KOPT-K1 (cell line): Measurements from ENCODE around the gene LGSN.
"Not testable (repeated sequence)": the region's sequence is repeated elsewhere in the genome, so short reads cannot be mapped to it uniquely, and the experiment has no call there.

Experiments
- H3K27ac ChIP-seq: fragments of 200-600 bp; sonication (generic); 2 replicates; pipeline ENCODE4 v1.5.1; 2016; ENCODE audit warnings: antibody characterized with exemption, mild to moderate bottlenecking, low read depth, low read length; ENCODE audit not compliant: poor library complexity, severe bottlenecking
- H3K36me3 ChIP-seq: fragments of 200-600 bp; sonication (generic); 2 replicates; pipeline ENCODE4 v1.5.1; 2017; ENCODE audit warnings: antibody characterized with exemption, mild to moderate bottlenecking, low read length, moderate library complexity; ENCODE audit not compliant: insufficient read depth
- H3K9me3 ChIP-seq: fragments of 200-600 bp; sonication (generic); 2 replicates; pipeline ENCODE4 v1.5.1; 2017; ENCODE audit warnings: antibody characterized with exemption, low read length, mild to moderate bottlenecking; ENCODE audit not compliant: insufficient read depth, poor library complexity, severe bottlenecking

LGSN gene

DNA sequence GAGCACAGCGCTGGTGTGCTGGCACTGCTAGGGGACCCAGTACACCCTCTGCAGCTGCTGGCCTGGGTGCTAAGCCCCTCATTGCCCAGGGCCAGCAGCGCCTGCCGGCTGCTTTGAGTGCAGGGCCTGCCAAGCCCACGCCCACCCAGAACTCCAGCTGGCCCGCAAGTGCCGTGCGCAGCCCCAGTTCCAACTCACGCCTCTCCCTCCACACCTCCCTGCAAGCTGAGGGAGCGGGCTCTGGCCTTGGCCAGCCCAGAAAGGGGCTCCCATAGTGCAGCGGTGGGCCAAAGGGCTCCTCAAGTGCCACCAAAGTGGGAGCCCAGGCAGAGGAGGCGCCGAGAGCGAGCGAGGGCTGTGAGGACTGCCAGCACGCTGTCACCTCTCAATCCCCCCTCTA lies 6.8 kb upstream of the LGSN start:
- H3K27ac ChIP-seq, H3K36me3 ChIP-seq, H3K9me3 ChIP-seq: not testable (repeated sequence)

DNA sequence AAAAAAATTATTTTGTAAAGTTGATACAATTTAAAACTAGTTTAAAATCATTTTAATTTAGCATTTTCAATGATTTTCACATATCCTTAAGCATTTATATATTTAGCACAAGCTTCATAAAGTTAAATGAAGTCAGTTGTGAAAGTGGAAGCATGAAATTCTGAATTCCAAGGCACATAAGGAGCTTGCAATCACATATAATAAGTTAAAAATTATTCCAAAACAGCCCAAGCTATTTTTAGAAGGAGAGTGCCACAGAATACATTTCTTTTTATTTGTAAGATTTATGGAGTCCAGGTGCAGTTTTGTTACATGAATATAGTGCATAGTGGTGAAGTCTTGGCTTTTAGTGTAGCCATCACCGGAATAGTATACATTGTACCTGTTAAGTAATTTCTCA lies 3.2 kb upstream of the LGSN start:
- Histone ChIP-seq H3K36me3 (no peaks in the 10 kb centered on the region), H3K27ac (no peak overlapping the region), H3K9me3 (no peaks in the 10 kb centered on the region)

DNA sequence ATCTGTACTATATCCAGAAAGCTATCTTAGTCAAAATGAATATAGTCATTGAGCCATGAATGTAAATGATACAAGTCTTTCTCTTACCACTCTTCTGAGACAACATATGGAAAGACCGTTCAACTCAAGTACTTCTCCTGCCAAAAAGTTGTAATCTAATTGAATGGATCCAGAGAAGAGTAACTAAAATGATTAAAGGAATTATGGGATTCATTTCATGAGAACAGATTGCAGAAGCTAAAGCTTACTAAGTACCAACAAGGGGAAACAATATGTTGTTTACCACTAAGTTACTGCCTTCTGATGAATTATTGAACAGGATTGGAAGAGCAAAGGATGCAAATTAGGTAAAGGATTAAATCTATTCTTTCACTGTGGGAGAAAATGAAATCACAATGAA lies 2.0 kb upstream of the LGSN start:
- Histone ChIP-seq H3K9me3 (no peaks in the 10 kb centered on the region), H3K36me3 (no peaks in the 10 kb centered on the region), H3K27ac (no peak overlapping the region)

DNA sequence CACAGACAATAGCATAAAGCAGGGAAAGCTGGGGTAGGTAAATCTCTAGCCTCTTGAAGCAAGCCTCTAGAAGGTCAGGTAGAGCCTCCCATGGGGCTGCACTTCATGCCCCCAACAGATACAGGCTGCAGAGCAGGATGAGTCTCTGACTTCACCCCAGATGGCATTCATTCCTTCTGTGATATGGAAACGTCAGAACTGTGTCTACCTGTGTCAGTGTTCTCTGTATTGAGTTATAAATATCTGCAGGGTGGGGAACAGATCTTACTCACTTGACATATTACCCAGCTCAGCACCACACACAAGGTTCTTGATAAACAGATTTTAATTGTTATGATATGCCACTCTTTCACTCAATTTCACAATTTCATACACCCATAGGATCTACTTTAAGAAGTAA lies 2.1 kb downstream of the LGSN start:
- Histone ChIP-seq H3K36me3 (no peaks in the 10 kb centered on the region), H3K27ac (no peak overlapping the region), H3K9me3 (no peaks in the 10 kb centered on the region)

DNA sequence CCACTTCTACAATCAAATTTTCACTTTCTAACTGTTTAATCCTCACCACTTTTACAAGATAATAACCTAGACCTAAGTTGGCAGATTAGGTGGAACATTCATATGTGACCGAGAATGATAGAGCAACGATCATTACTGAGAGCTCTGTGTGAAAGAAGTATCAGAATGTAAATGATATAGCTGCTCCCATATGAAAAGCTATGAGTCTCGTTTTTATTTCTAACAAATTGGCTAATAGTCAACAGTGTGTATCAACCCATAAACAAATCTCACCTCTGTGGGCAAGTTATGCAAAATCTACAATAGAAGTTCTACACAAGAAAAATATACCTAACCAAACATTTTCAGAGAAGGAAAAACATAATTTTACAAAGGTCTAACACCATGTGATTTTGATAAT lies 3.7 kb downstream of the LGSN start:
- Histone ChIP-seq H3K9me3 (no peaks in the 10 kb centered on the region), H3K27ac (no peak overlapping the region), H3K36me3 (no peaks in the 10 kb centered on the region)

DNA sequence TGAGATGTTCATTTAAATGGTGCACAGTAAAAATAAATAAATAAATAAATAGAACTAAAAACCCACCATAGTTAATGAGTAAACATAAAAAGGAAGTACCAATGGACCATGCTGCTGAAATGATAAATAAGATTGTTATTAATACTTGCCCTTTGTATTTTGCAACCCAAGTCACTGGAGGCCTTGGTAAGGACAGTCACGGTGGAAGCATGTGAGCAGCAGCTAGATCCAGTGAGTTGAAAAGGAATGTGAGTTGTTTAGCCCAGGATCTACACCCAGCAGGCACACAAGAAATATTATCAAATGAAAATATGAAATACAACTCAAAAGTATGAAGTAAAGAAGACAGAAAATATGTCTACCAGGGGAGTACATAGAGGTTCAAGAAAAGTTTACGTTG lies 6.7 kb downstream of the LGSN start:
- no peaks in the 10 kb centered on the region for H3K9me3 ChIP-seq
- no peak overlapping the region for H3K27ac ChIP-seq
- H3K36me3 ChIP-seq = no peaks in the 10 kb centered on the region

DNA sequence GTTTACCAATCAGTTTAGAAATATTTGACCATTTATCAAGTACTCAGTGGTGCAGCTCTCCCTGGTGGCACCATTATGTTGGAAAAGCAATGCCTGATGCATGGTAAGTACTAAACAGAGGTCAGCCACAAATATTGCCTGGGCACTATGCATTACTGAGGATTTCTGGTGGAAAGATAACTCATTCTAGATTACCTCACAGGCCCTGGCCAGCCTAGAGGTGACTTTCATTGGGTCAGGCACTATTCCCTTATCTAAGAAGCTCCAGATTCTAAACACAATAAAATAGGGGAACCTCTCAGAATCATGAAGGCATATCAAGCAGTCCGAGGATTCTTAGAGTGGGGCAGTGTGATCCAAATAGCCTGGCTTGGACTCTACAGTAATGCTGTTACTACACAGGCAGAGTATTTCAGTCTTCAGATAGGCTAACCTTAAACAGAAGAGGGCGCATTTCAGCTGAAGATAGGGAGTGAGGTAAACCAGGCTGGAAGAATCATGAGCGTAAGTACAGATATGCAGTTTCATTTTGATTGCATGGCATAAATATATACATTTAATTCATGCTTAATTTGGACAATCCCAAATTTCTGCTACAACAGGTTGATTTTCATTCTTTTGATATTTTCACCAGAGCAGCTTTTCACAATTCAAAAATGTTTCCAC lies 12.1 kb downstream of the LGSN start:
- Histone ChIP-seq H3K9me3 (no peaks in the 10 kb centered on the region), H3K27ac (no peak overlapping the region), H3K36me3 (no peaks in the 10 kb centered on the region)

DNA sequence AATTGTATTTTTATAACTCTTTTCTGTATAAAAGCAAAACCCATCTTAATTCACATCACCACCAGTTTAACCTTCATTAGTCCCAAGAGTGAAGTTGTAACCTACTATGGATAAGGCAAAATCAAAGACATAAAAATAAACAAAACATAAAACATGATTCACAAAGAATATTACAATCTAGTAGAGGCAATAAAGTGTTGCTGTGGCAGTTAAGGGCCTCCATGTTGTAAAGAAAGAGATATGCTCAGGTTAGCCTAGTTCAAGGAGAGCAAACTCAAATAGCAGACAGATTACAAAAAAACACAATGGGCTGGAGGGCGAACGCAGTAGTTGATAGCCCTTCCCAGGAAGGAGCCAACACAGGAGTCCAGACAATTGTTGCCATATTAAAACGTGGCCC lies 13.4 kb downstream of the LGSN start:
- H3K27ac ChIP-seq = no peak overlapping the region
- H3K36me3 ChIP-seq = no peaks in the 10 kb centered on the region
- H3K9me3 ChIP-seq = no peaks in the 10 kb centered on the region

DNA sequence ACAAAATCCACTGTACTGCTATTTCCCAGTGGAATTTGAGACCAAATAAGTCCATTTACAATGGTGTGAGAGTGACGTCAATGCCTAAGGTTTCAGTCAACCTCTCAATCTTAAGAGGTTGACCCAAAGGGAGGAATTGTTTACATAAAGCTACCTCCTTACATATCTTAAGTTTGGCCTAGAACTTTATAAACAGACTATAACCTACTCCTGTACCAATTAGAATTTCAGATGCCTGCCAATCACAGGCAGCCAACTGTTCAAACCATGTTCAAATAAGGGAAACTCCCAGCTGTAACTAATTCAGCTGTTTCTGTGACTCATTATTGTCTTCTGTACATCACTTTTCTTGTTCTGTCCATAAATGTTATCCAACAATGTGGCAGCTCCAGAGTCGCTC lies 14.5 kb downstream of the LGSN start:
- no peak overlapping the region for H3K27ac ChIP-seq
- no peaks in the 10 kb centered on the region for H3K9me3 ChIP-seq
- no peaks in the 10 kb centered on the region for H3K36me3 ChIP-seq

DNA sequence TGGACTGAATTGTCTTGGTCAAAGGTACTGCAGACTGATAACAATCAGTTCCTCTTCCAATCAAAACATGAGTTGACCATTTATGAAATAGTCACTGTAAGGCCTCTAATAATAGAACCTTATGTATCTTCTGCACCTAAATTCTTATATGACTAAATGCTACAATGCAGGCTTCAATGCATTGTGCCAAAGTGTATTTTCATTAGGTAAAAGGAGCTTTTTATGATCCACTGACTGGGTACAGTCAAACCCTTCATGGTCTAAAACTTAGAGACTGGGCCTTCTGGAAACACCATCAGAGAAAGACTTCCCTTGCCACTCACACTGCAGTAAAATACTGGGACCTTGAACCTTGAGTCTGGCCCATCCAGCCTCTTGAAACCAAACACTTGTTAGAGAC lies 16.3 kb downstream of the LGSN start:
- Histone ChIP-seq H3K27ac (no peak overlapping the region), H3K36me3 (no peaks in the 10 kb centered on the region), H3K9me3 (no peaks in the 10 kb centered on the region)

DNA sequence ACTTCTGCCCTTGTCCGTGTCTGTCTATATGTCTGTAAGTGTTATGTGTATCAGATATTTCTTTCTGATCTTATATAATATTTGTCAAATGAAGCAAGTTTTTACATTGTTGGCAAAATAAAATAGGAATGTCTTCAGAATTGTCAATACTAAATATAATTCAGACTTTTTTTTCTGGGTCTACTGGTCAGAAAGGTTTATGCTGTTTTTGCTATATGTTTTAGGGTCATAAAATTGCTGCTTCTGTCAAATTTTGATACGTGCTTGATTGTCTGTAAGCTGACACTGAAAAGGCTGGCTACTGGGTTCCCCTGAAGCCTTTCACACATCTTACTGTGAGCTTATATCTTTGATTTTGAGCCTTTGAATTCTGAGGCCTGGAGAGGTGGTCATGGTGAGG lies 20.1 kb downstream of the LGSN start:
- Histone ChIP-seq H3K27ac (no peak overlapping the region), H3K36me3 (no peaks in the 10 kb centered on the region), H3K9me3 (no peaks in the 10 kb centered on the region)

DNA sequence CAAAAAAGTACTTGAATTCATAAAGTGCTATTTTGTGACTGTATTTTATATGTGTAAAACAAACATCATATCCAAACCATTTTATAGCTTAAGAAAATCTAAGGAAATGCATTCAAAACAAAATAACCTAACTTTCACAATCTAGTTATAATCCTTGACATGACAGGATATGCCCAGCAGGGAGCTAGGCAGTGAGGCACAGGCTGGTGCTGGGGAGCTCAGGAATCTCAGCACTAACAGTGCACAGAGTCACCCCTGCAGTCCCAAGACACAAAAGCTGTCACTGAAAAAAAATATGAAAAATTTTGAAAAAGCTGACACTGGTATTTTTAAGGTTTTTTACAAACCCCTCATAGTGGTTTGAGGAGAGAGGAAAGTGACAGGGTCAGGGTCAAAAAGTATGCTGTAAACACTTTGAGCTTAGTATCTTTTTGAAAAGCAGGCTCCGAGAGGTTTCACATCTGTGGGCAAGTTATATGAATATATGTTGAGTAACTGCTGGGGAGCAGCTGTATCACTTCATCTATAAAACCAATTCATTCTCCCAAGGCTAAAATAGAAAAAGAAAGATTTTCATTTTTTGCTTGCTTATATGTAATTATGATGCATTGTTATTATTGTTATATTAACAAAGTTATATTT lies 24.1 kb downstream of the LGSN start:
- Histone ChIP-seq H3K36me3 (no peaks in the 10 kb centered on the region), H3K27ac (no peak overlapping the region), H3K9me3 (no peaks in the 10 kb centered on the region)

DNA sequence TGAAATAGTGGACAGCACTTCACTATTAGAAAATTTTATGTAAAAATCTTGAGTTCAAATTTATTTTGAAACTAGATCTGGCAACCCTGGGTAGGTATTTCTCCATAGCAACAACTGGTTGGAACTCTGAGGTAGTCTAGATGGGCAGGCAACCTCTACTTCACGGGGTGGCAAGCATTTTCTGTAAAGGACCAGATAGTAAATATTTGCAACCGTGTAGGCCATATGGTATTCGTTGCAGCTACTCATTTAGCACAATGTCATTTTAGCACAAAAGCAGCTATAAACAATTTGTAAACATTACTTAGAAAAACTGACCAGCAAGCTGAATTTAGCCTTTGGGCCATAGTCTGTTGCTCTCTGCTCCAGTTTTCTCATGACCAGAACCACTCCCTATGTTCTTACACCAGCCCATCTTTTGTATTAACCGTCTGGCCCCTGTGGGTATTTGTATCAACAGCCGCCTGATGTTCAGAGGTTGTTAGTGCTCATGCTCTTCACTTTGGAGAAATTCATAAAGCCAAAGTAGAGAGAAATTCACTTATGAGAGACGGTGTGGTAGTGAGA lies 29.2 kb downstream of the LGSN start:
- H3K9me3 ChIP-seq = no peaks in the 10 kb centered on the region
- H3K27ac ChIP-seq = no peak overlapping the region
- H3K36me3 ChIP-seq = no peaks in the 10 kb centered on the region

DNA sequence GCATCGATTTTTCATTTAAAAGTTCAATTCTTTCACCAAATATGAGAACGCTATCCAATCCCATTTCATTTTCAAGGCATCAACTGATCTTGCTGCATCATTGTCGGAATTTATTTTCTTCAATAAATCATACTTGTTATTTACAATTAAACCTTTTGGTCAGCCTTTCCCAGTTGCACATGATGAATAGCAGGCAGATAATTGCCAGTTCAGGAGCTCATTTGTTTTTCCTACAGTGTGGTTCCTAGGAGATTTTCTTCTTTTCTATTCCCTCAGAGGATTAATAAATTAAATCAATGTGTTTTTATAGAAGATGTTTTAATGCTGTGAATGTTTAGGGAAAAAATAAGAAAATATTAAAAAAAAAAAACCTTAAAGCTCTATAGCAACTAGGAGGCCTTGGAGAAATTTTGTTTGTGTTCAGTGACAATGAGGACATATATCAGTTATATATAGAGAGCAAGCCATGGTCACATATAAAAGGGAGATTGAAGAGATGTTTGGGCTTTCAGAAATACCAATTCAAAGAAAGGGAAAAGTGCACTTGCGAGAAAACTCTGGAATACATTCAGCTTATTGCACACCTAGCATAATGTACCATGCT lies 30.4 kb downstream of the LGSN start:
- Histone ChIP-seq H3K9me3 (no peaks in the 10 kb centered on the region), H3K36me3 (no peaks in the 10 kb centered on the region), H3K27ac (no peak overlapping the region)

DNA sequence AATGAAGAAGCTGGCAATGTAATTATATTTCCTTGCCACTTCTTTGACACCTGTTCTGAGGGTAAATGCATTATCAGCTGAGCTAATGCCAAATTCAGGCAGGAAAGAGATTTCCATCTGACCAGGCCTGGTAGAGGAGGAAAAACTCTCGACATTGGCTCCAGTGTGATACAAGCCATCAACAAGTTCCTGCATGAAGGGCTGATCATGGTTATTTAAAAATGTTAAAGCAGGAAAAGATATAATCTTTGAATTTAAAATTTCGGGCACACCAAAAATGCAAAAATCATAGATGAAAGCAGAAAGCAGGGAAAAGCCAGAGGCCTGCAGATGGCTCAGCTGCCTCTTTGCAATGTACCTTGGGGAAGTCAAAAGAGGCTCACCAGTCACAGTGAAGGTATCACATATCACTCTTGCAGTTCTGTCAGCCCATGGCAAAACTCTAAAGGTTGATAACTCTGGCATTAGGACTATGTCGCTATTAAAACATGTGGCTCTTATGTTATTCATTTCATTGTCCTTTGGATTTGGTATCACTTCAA lies 39.1 kb downstream of the LGSN start:
- Histone ChIP-seq H3K9me3 (no peaks in the 10 kb centered on the region), H3K36me3 (no peaks in the 10 kb centered on the region), H3K27ac (no peak overlapping the region)
